ENCODE measurements around the gene ZNF646.

DNA sequence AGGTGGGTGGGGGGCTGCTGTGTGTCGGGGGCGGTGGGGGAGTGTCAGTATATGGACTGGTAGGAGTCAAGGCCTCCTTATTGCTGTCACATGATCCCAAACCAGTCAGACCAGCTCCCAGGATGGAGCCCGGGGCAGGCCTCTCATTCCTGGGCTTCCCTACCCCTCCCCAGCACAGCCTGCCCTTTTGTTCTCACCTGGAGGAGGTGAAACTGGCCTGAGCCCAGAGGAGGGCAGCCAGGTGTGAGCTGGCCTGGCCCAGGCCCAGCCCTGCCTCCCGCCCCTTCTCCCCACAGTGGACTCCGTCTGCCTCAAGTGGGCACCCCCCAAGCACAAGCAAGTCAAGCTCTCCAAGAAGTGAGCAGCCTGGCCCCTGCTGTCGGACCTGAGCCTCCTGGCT is 56.7 kb downstream of the ZNF646 start:
- TF ChIP-seq, protein P1, sequence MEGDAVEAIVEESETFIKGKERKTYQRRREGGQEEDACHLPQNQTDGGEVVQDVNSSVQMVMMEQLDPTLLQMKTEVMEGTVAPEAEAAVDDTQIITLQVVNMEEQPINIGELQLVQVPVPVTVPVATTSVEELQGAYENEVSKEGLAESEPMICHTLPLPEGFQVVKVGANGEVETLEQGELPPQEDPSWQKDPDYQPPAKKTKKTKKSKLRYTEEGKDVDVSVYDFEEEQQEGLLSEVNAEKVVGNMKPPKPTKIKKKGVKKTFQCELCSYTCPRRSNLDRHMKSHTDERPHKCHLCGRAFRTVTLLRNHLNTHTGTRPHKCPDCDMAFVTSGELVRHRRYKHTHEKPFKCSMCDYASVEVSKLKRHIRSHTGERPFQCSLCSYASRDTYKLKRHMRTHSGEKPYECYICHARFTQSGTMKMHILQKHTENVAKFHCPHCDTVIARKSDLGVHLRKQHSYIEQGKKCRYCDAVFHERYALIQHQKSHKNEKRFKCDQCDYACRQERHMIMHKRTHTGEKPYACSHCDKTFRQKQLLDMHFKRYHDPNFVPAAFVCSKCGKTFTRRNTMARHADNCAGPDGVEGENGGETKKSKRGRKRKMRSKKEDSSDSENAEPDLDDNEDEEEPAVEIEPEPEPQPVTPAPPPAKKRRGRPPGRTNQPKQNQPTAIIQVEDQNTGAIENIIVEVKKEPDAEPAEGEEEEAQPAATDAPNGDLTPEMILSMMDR (IDR thresholded peaks at IDR 0.05; ENCODE audit: insufficient read depth, low read length, poor library complexity, severe bottlenecking), result no peak
- no peak for TF ChIP-seq EZH2phosphoT487 (conservative IDR thresholded peaks at IDR 0.05; ENCODE audit: low read length)

Measured in SU-DHL-6 (cell line).